Liver (tissue), 9 donors: Measurements from ENCODE around the gene SLC7A6OS. TPM values are rescaled to one million over a fixed set of nuclear protein-coding genes. Genes with fewer than 3 reads are reported as not detected.

Experiments
- DNase-seq: peaks from one replicate; pipeline ENCODE4 v3.0.0-alpha.2; 2017; ENCODE audit warnings: low spot score
- H3K27ac ChIP-seq, 2 donors: one replicate each; pipeline ENCODE4 v1.7.0; 2013; ENCODE audit warnings: inconsistent platforms in 2 of 2, low read length in 2 of 2, control low read depth in 1 of 2, low read depth in 1 of 2, mild to moderate bottlenecking in 1 of 2
- H3K27me3 ChIP-seq, 4 donors: one replicate each; pipeline versions ENCODE4 v1.6.1 to v1.7.0; 2013; ENCODE audit warnings: low read length in 3 of 4, inconsistent platforms in 1 of 4, mild to moderate bottlenecking in 1 of 4, moderate library complexity in 1 of 4; ENCODE audit not compliant: control insufficient read depth in 4 of 4, insufficient read depth in 4 of 4
- H3K36me3 ChIP-seq, 4 donors: one replicate each; pipeline versions ENCODE4 v1.6.1 to v1.7.0; 2013; ENCODE audit warnings: low read length in 3 of 4, mild to moderate bottlenecking in 3 of 4, low read depth in 1 of 4, moderate library complexity in 1 of 4; ENCODE audit not compliant: control insufficient read depth in 4 of 4, insufficient read depth in 3 of 4
- H3K4me1 ChIP-seq, 4 donors: one replicate each; pipeline versions ENCODE4 v1.6.1 to v1.7.0; 2013; ENCODE audit warnings: low read length in 3 of 4, mild to moderate bottlenecking in 3 of 4, moderate library complexity in 1 of 4; ENCODE audit not compliant: control insufficient read depth in 4 of 4, insufficient read depth in 4 of 4
- H3K4me3 ChIP-seq, 3 donors: one replicate each; pipeline versions ENCODE4 v1.6.1 to v1.7.0; 2013; ENCODE audit warnings: low read length in 3 of 3, control low read depth in 1 of 3, low read depth in 1 of 3, mild to moderate bottlenecking in 1 of 3
- H3K9ac ChIP-seq, 2 donors: one replicate each; pipeline ENCODE4 v1.7.0; 2013; ENCODE audit warnings: low read length in 2 of 2, mild to moderate bottlenecking in 2 of 2, moderate library complexity in 2 of 2, control low read depth in 1 of 2, low read depth in 1 of 2
- H3K9me3 ChIP-seq, 4 donors: one replicate each; pipeline versions ENCODE4 v1.6.1 to v1.7.0; 2013; ENCODE audit warnings: low read length in 3 of 4; ENCODE audit not compliant: control insufficient read depth in 4 of 4
- ATF3 ChIP-seq: IDR thresholded peaks from 2 replicates; pipeline ENCODE4 v1.6.1; 2016; ENCODE audit warnings: antibody characterized with exemption
- CTCF ChIP-seq: fragments of 150-350 bp; IDR thresholded peaks from 2 replicates; pipeline ENCODE4 v1.5.1; 2017; ENCODE audit warnings: improper control_type of control experiment, low read depth, low read length; ENCODE audit not compliant: missing input control
- EGR1 ChIP-seq, 2 donors: IDR thresholded peaks; 2 replicates each; pipeline ENCODE4 v1.6.1; 2016 to 2018; ENCODE audit warnings: antibody characterized with exemption in 2 of 2, low read depth in 2 of 2
- FOXA1 ChIP-seq: IDR thresholded peaks from 2 replicates; pipeline ENCODE4 v1.6.1; 2016; ENCODE audit warnings: antibody characterized with exemption
- FOXA2 ChIP-seq: IDR thresholded peaks from 2 replicates; pipeline ENCODE4 v1.6.1; 2016; ENCODE audit warnings: antibody characterized with exemption
- GABPA ChIP-seq, 2 donors: IDR thresholded peaks in 1 of 2; conservative IDR thresholded peaks in 1 of 2; 2 replicates each; pipeline ENCODE4 v1.6.1; 2016; ENCODE audit warnings: antibody characterized with exemption in 2 of 2, mild to moderate bottlenecking in 1 of 2, moderate library complexity in 1 of 2
- HNF4A ChIP-seq, 2 donors: conservative IDR thresholded peaks; 2 replicates each; pipeline ENCODE4 v1.6.1; 2016; ENCODE audit warnings: antibody characterized with exemption in 2 of 2, mild to moderate bottlenecking in 2 of 2
- HNF4G ChIP-seq: IDR thresholded peaks from 2 replicates; pipeline ENCODE4 v1.6.1; 2016; ENCODE audit warnings: antibody characterized with exemption
- JUND ChIP-seq, 2 donors: IDR thresholded peaks; 2 replicates each; pipeline ENCODE4 v1.6.1; 2016; ENCODE audit warnings: antibody characterized with exemption in 2 of 2
- MAX ChIP-seq: IDR thresholded peaks from 2 replicates; pipeline ENCODE4 v1.6.1; 2016; ENCODE audit warnings: antibody characterized with exemption
- NR2F2 ChIP-seq: IDR thresholded peaks from 2 replicates; pipeline ENCODE4 v1.6.1; 2016; ENCODE audit warnings: antibody characterized with exemption
- RAD21 ChIP-seq, 2 donors: IDR thresholded peaks; 2 replicates each; pipeline ENCODE4 v1.6.1; 2016; ENCODE audit warnings: antibody characterized with exemption in 2 of 2, mild to moderate bottlenecking in 2 of 2
- REST ChIP-seq: IDR thresholded peaks from 2 replicates; pipeline ENCODE4 v1.6.1; 2016; ENCODE audit warnings: antibody characterized with exemption, mild to moderate bottlenecking
- RXRA ChIP-seq, 2 donors: IDR thresholded peaks; 2 replicates each; pipeline ENCODE4 v1.6.1; 2017 to 2018; ENCODE audit warnings: antibody characterized with exemption in 2 of 2, mild to moderate bottlenecking in 1 of 2
- SP1 ChIP-seq: IDR thresholded peaks from 2 replicates; pipeline ENCODE4 v1.6.1; 2018; ENCODE audit warnings: antibody characterized with exemption, mild to moderate bottlenecking
- TAF1 ChIP-seq: conservative IDR thresholded peaks from 2 replicates; pipeline ENCODE4 v1.6.1; 2016; ENCODE audit warnings: antibody characterized with exemption, mild to moderate bottlenecking
- YY1 ChIP-seq: IDR thresholded peaks from 2 replicates; pipeline ENCODE4 v1.6.1; 2016; ENCODE audit warnings: antibody characterized with exemption, mild to moderate bottlenecking
- ZBTB33 ChIP-seq: IDR thresholded peaks from 2 replicates; pipeline ENCODE4 v1.6.1; 2016; ENCODE audit warnings: antibody characterized with exemption
- WGBS: extraction: QIAGEN DNeasy Blood & Tissue Kit; methylation state at CpG from one replicate; pipeline ENCODE4 v1.1.7; 2013; 5-methylcytosine and 5-hydroxymethylcytosine counted together
- polyA plus RNA-seq, 2 donors: library from polyadenylated mRNA; stranded (reverse) in 1 of 2; unstranded in 1 of 2; fragments of 200-250 nt in 1 of 2; fragments of >200 nt in 1 of 2; fragmentation: Nextera tagmentation in 1 of 2; extraction: Ambion mirVana in 1 of 2; gene quantifications; one replicate each; pipeline versions ENCODE4 v1.2.1 to v1.2.3, GENCODE V29; 2013 to 2015
- total RNA-seq, 2 donors: library from RNA; depleted of rRNA; stranded (reverse); fragments of >200 nt; gene quantifications; one replicate each; pipeline ENCODE4 v1.2.3, GENCODE V29; 2014
- donor health status: healthy.
- donor health status: healthy.
- donor health status: healthy.
- donor health status: healthy.
- donor health status: healthy.

Gene SLC7A6OS
- total and polyA plus RNA-seq, 4 donors = 2.6 to 8.3 (median 5.5) TPM

- H3K36me3 ChIP-seq = no peaks in the 10 kb centered on the region
- no peak overlapping the region for H3K4me3 ChIP-seq
- no peaks in the 10 kb centered on the region for H3K9me3 ChIP-seq
- H3K4me1 ChIP-seq = peaks cover 0 to 3% (median 0%) of the 10 kb centered on the region in 4 donors
- no peak for DNase-seq
- no peak overlapping the region for H3K9ac ChIP-seq
- no peak overlapping the region for H3K27ac ChIP-seq
- TF ChIP-seq NR2F2 (no peak), RXRA (IDR thresholded peaks at IDR 0.05) (no peak), YY1 (no peak), FOXA2 (no peak), JUND (IDR thresholded peaks at IDR 0.05) (no peak)
- 66% methylated on average over 5 of the region's 5 CpGs for WGBS
- H3K27me3 ChIP-seq = no peaks in the 10 kb centered on the region
Observed at GRCh38 chr16:68284847-68285246, 25.9 kb downstream of the SLC7A6OS start.

- no peaks in the 10 kb centered on the region for H3K36me3 ChIP-seq
- no peaks in the 10 kb centered on the region for H3K9me3 ChIP-seq
- 77% methylated on average over 9 of the region's 9 CpGs for WGBS
- H3K9ac ChIP-seq = no peak overlapping the region
- H3K4me1 ChIP-seq = peaks cover 0 to 3% (median 0%) of the 10 kb centered on the region in 4 donors
- no peak overlapping the region for H3K4me3 ChIP-seq
- no peaks in the 10 kb centered on the region for H3K27me3 ChIP-seq
- TF ChIP-seq RXRA (IDR thresholded peaks at IDR 0.05) (no peak), YY1 (no peak), GABPA (IDR thresholded peaks at IDR 0.05 in 1 of 2, conservative IDR thresholded peaks at IDR 0.05 in 1 of 2) (no peak), EGR1 (IDR thresholded peaks at IDR 0.05; ENCODE audit: low read depth in 2 of 2) (no peak), FOXA2 (no peak), MAX (no peak), NR2F2 (no peak), HNF4A (conservative IDR thresholded peaks at IDR 0.05) (no peak), ATF3 (no peak), SP1 (no peak), ZBTB33 (no peak), TAF1 (no peak), FOXA1 (no peak), HNF4G (no peak), RAD21 (IDR thresholded peaks at IDR 0.05) (no peak), JUND (IDR thresholded peaks at IDR 0.05) (no peak), CTCF (no peak), REST (no peak)
- no peak overlapping the region for H3K27ac ChIP-seq
- DNase-seq = no peak
Observed at GRCh38 chr16:68283801-68284598, 26.7 kb downstream of the SLC7A6OS start.
